NT2/D1 (cell line): Measurements from ENCODE around the gene MEIS2.

Source experiments
- DNase-seq: peaks from one replicate; pipeline ENCODE4 v3.0.0-alpha.2; 2011; ENCODE audit warnings: low read depth, low spot score
- H3K27me3 ChIP-seq: 2 replicates; pipeline ENCODE4 v1.6.0; 2011; ENCODE audit warnings: mild to moderate bottlenecking; ENCODE audit not compliant: insufficient read length, insufficient read depth
- H3K36me3 ChIP-seq: 2 replicates; pipeline ENCODE4 v1.6.1; 2011; ENCODE audit warnings: mild to moderate bottlenecking, low read length, mixed read lengths; ENCODE audit not compliant: insufficient read depth, insufficient read length
- H3K4me1 ChIP-seq: 2 replicates; pipeline ENCODE4 v1.5.1; 2011; ENCODE audit not compliant: insufficient read depth, insufficient read length
- H3K4me3 ChIP-seq: 2 replicates; pipeline ENCODE4 v1.5.1; 2011; ENCODE audit warnings: low read depth; ENCODE audit not compliant: insufficient read length
- H3K9ac ChIP-seq: 2 replicates; pipeline ENCODE4 v1.6.0; 2011; ENCODE audit warnings: low read depth; ENCODE audit not compliant: insufficient read length
- H3K9me3 ChIP-seq: 2 replicates; pipeline ENCODE4 v1.5.1; 2011; ENCODE audit warnings: mild to moderate bottlenecking, low read length; ENCODE audit not compliant: insufficient read depth
- SUZ12 ChIP-seq: IDR thresholded peaks from 2 replicates; pipeline ENCODE4 v1.6.1; 2011; ENCODE audit not compliant: insufficient read length, insufficient read depth; ENCODE audit errors: extremely low read depth
- YY1 ChIP-seq: IDR thresholded peaks from 2 replicates; pipeline ENCODE4 v1.6.1; 2011; ENCODE audit not compliant: insufficient read length, insufficient read depth
- ZNF274 ChIP-seq: IDR thresholded peaks from 2 replicates; pipeline ENCODE4 v1.6.1; 2011; ENCODE audit warnings: mild to moderate bottlenecking, low read depth, low read length

Gene MEIS2

GRCh38 chr15:36904715-36905114 lies 195.6 kb downstream of the MEIS2 start:
- H3K4me3 ChIP-seq: no peak overlapping the region
- H3K9ac ChIP-seq: no peak overlapping the region
- no peaks in the 10 kb centered on the region for H3K27me3 ChIP-seq
- H3K36me3 ChIP-seq: no peaks in the 10 kb centered on the region
- no peak for TF ChIP-seq YY1
- no peak for TF ChIP-seq ZNF274
- TF ChIP-seq SUZ12: no peak
- no peaks in the 10 kb centered on the region for H3K4me1 ChIP-seq
- no peaks in the 10 kb centered on the region for H3K9me3 ChIP-seq
- DNase-seq: no peak

- Histone ChIP-seq H3K9ac (no peak overlapping the region), H3K36me3 (no peaks in the 10 kb centered on the region), H3K27me3 (no peaks in the 10 kb centered on the region), H3K4me3 (no peak overlapping the region), H3K4me1 (no peaks in the 10 kb centered on the region), H3K9me3 (no peaks in the 10 kb centered on the region)
- no peak for TF ChIP-seq YY1
- TF ChIP-seq ZNF274: no peak
- no peak for TF ChIP-seq SUZ12
- no peak for DNase-seq
Measured at GRCh38 chr15:36903922-36904556, 196.3 kb downstream of the MEIS2 start.

- Histone ChIP-seq H3K4me1 (no peaks in the 10 kb centered on the region), H3K9me3 (no peaks in the 10 kb centered on the region), H3K9ac (no peak overlapping the region), H3K36me3 (no peaks in the 10 kb centered on the region), H3K27me3 (no peaks in the 10 kb centered on the region), H3K4me3 (no peak overlapping the region)
- TF ChIP-seq YY1: no peak
- TF ChIP-seq ZNF274: no peak
- no peak for TF ChIP-seq SUZ12
- no peak for DNase-seq
Measured at GRCh38 chr15:36903195-36903594, 197.2 kb downstream of the MEIS2 start.

GRCh38 chr15:36901012-36901411 lies 199.3 kb downstream of the MEIS2 start:
- Histone ChIP-seq H3K9ac (no peak overlapping the region), H3K4me1 (no peaks in the 10 kb centered on the region), H3K4me3 (no peak overlapping the region), H3K27me3 (no peaks in the 10 kb centered on the region), H3K9me3 (no peaks in the 10 kb centered on the region), H3K36me3 (no peaks in the 10 kb centered on the region)
- no peak for DNase-seq
- TF ChIP-seq YY1: no peak
- TF ChIP-seq SUZ12: no peak

GRCh38 chr15:36899696-36900095 lies 200.7 kb downstream of the MEIS2 start:
- no peaks in the 10 kb centered on the region for H3K36me3 ChIP-seq
- DNase-seq: no peak
- H3K4me1 ChIP-seq: no peaks in the 10 kb centered on the region

GRCh38 chr15:36898536-36899126 lies 201.7 kb downstream of the MEIS2 start:
- no peaks in the 10 kb centered on the region for H3K9me3 ChIP-seq
- no peak overlapping the region for H3K4me3 ChIP-seq
- H3K4me1 ChIP-seq: no peaks in the 10 kb centered on the region

More at GRCh38 chr15:36899696-36900095, 200.7 kb downstream of the MEIS2 start:
- H3K9me3 ChIP-seq: no peaks in the 10 kb centered on the region
- H3K27me3 ChIP-seq: no peaks in the 10 kb centered on the region
- TF ChIP-seq SUZ12 (no peak), ZNF274 (no peak), YY1 (no peak)
- no peak overlapping the region for H3K4me3 ChIP-seq
- H3K9ac ChIP-seq: no peak overlapping the region

GRCh38 chr15:36897834-36898233 lies 202.5 kb downstream of the MEIS2 start:
- TF ChIP-seq ZNF274 (no peak), YY1 (no peak), SUZ12 (no peak)
- DNase-seq: no peak
- Histone ChIP-seq H3K36me3 (no peaks in the 10 kb centered on the region), H3K9ac (no peak overlapping the region), H3K4me1 (no peaks in the 10 kb centered on the region), H3K9me3 (no peaks in the 10 kb centered on the region), H3K27me3 (no peaks in the 10 kb centered on the region), H3K4me3 (no peak overlapping the region)

More at GRCh38 chr15:36898536-36899126, 201.7 kb downstream of the MEIS2 start:
- H3K36me3 ChIP-seq: no peaks in the 10 kb centered on the region
- H3K27me3 ChIP-seq: no peaks in the 10 kb centered on the region
- no peak for DNase-seq
- no peak for TF ChIP-seq SUZ12
- TF ChIP-seq YY1: no peak
- TF ChIP-seq ZNF274: no peak
- no peak overlapping the region for H3K9ac ChIP-seq

GRCh38 chr15:36896949-36897348 lies 203.4 kb downstream of the MEIS2 start:
- H3K9ac ChIP-seq: no peak overlapping the region
- H3K4me3 ChIP-seq: no peak overlapping the region
- no peaks in the 10 kb centered on the region for H3K27me3 ChIP-seq
- H3K36me3 ChIP-seq: no peaks in the 10 kb centered on the region
- no peaks in the 10 kb centered on the region for H3K4me1 ChIP-seq
- no peaks in the 10 kb centered on the region for H3K9me3 ChIP-seq
- no peak for DNase-seq
- TF ChIP-seq ZNF274 (no peak), YY1 (no peak), SUZ12 (no peak)
